GM18951 (cell line): ENCODE data around the gene TBCD.

Source experiments
- POLR2A ChIP-seq: IDR thresholded peaks from 4 replicates; pipeline ENCODE4 v1.6.1; 2011; ENCODE audit warnings: mild to moderate bottlenecking; ENCODE audit not compliant: insufficient read length, insufficient read depth; ENCODE audit errors: extremely low read depth
- in situ Hi-C: fragments of 300-500 bp; cut with MboI; formaldehyde crosslinking; loops from one replicate; pipeline ENCODE4 v1.12.0; 2022; ENCODE audit warnings: low sequenced_read_pairs, mixed read lengths, inconsistent platforms; ENCODE audit not compliant: unreplicated experiment

Gene TBCD

GRCh38 chr17:82767041-82767754 is 15.3 kb downstream of the TBCD start:
- no peak for TF ChIP-seq POLR2A
- in situ Hi-C loops, result loop anchor here (10.0 kb wide), 1 partner anchor 102 kb away; no protein-coding TSS in a partner anchor

- in situ Hi-C loops, result loop anchor here (10.0 kb wide), 1 partner anchor 104 kb away; no protein-coding TSS in a partner anchor
- TF ChIP-seq POLR2A, result no peak
Observed at GRCh38 chr17:82769041-82769440, 17.2 kb downstream of the TBCD start.

GRCh38 chr17:82772026-82772425 is 20.2 kb downstream of the TBCD start:
- in situ Hi-C loops, result loop anchor here (10.0 kb wide), 1 partner anchor 87 kb away; no protein-coding TSS in a partner anchor
- TF ChIP-seq POLR2A, result no peak

- in situ Hi-C loops, result loop anchor here (10.0 kb wide), 1 partner anchor 90 kb away; no protein-coding TSS in a partner anchor
Observed at GRCh38 chr17:82774456-82774855, 22.6 kb downstream of the TBCD start.

- in situ Hi-C loops, result loop anchor here (10.0 kb wide), 1 partner anchor 90 kb away; no protein-coding TSS in a partner anchor
- no peak for TF ChIP-seq POLR2A
Observed at GRCh38 chr17:82775001-82775823, 23.3 kb downstream of the TBCD start.

- in situ Hi-C loops, result loop anchor here (10.0 kb wide), 1 partner anchor 92 kb away; no protein-coding TSS in a partner anchor
Observed at GRCh38 chr17:82776454-82776853, 24.6 kb downstream of the TBCD start.

GRCh38 chr17:82777778-82778375 is 26.0 kb downstream of the TBCD start:
- in situ Hi-C loops, result loop anchor here (10.0 kb wide), 1 partner anchor 93 kb away; no protein-coding TSS in a partner anchor

More at GRCh38 chr17:82776454-82776853, 24.6 kb downstream of the TBCD start:
- TF ChIP-seq POLR2A, result no peak

- in situ Hi-C loops, result loop anchor here (10.0 kb wide), 1 partner anchor 95 kb away; no protein-coding TSS in a partner anchor
- TF ChIP-seq POLR2A, result no peak
Observed at GRCh38 chr17:82779541-82779940, 27.7 kb downstream of the TBCD start.

GRCh38 chr17:82780195-82780594 is 28.3 kb downstream of the TBCD start:
- in situ Hi-C loops, result loop anchor here (10.0 kb wide), 2 partner anchors 145 to 175 kb away; no protein-coding TSS in a partner anchor
- no peak for TF ChIP-seq POLR2A

- in situ Hi-C loops, result loop anchor here (10.0 kb wide), 2 partner anchors 144 to 174 kb away; no protein-coding TSS in a partner anchor
- TF ChIP-seq POLR2A, result no peak
Observed at GRCh38 chr17:82780971-82781893, 29.4 kb downstream of the TBCD start.

- in situ Hi-C loops, result loop anchor here (10.0 kb wide), 2 partner anchors 143 to 173 kb away; no protein-coding TSS in a partner anchor
- no peak for TF ChIP-seq POLR2A
Observed at GRCh38 chr17:82781894-82782274, 30.0 kb downstream of the TBCD start.

- TF ChIP-seq POLR2A, result no peak
- in situ Hi-C loops, result loop anchor here (10.0 kb wide), 2 partner anchors 142 to 172 kb away; no protein-coding TSS in a partner anchor
Observed at GRCh38 chr17:82782657-82783207, 30.9 kb downstream of the TBCD start.

GRCh38 chr17:82783498-82783897 is 31.6 kb downstream of the TBCD start:
- in situ Hi-C loops, result loop anchor here (10.0 kb wide), 2 partner anchors 141 to 171 kb away; no protein-coding TSS in a partner anchor
- TF ChIP-seq POLR2A, result no peak

- in situ Hi-C loops, result loop anchor here (10.0 kb wide), 2 partner anchors 139 to 169 kb away; no protein-coding TSS in a partner anchor
Observed at GRCh38 chr17:82785581-82785980, 33.7 kb downstream of the TBCD start.
